Activated CD4-positive, alpha-beta T cell treated with anti-CD3 and anti-CD28 coated beads, Interleukin-2, amount 50 U/mL, for 24 hours (primary cell): Measurements from ENCODE around the gene ZNF718.
"Not testable (repeated sequence)": the region's sequence is repeated elsewhere in the genome, so short reads cannot be mapped to it uniquely, and the experiment has no call there.

ENCODE experiments used
- DNase-seq, 2 donors: peaks; one replicate each; pipeline ENCODE4 v3.0.0-alpha.2; 2020; ENCODE audit warnings: low read depth in 1 of 2, low spot score in 1 of 2

The ZNF718 gene

GRCh38 chr4:147233-147632, 22.9 kb downstream of the ZNF718 start:
- DNase-seq: no peak

DNA sequence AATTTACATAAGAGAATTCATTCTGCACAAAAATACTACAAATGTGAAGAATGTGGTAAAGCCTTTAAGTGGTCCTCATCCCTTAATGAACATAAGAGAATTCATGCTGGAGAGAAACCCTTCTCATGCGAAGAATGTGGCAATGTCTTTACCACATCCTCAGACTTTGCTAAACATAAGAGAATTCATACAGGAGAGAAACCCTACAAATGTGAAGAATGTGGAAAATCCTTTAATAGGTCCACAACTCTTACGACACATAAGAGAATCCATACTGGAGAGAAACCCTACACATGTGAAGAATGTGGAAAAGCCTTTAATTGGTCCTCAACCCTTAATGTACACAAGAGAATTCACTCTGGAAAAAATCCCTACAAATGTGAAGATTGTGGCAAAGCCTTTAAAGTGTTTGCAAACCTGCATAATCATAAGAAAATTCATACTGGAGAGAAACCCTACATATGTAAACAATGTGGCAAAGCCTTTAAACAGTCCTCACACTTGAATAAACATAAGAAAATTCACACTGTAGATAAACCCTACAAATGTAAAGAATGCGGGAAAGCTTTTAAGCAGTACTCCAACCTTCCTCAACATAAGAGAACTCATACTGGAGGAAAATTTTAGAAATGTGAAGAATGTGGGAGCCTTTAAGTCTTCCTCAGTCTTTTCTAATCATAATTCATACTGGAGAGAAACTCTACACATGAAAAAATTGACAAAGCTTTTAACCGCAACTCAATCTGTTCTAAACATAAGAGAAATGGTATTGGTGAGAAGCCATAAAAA, 37.4 kb downstream of the ZNF718 start:
- no peak for DNase-seq

GRCh38 chr4:169640-170039, 45.3 kb downstream of the ZNF718 start:
- not testable (repeated sequence) for DNase-seq

- not testable (repeated sequence) for DNase-seq
Measured at GRCh38 chr4:171318-171717, 47.0 kb downstream of the ZNF718 start.

DNA sequence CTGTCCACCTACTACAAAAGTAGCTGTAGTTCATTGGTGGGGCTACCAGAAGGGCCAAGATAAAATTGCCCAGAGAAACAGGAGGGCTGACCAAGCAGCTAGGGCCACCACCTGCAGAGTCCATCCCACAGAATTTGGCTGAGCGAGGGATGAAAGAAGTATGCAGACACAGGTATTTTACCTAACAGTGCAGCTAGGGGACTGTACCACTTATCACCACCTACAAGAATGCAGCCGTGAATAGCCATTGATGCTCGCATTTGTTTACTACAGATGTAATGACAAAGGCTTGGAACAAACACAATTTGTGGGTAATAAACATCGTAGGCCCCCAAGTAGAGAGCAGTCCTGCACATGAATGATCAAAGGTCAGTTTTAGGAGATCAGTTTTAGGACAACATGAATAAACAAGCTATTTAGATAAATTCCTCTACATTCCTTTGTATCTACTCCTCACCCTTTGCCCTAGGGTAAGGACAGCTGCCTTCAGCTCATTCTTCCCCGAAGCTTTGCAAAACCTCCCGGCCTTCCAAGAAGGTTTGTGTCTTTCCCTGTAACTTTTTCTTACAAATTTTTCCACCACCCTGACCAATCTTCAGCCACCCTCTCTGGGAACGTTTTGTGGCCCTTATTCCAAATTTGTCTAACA, 49.5 kb downstream of the ZNF718 start:
- no peak for DNase-seq

- no peak for DNase-seq
Measured at GRCh38 chr4:175986-176385, 51.7 kb downstream of the ZNF718 start.

GRCh38 chr4:176995-177394, 52.7 kb downstream of the ZNF718 start:
- DNase-seq: no peak

DNA sequence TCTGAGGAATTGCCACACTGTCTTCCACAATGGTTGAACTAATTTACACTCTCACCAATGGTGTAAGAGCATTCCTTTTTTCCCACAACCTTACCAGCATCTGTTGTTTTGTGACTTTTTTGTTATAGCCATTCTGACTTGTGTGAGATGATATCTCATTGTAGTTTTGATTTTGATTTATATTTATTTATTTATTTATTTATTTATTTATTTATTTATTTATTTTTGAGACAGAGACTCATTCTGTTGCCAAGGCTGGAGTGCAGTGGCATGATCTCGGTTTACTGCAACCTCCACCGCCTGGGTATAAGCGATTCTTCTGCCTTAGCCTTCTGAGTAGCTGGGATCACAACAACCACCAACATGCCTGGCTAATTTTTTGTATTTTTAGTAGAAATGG, 57.9 kb downstream of the ZNF718 start:
- not testable (repeated sequence) for DNase-seq

DNA sequence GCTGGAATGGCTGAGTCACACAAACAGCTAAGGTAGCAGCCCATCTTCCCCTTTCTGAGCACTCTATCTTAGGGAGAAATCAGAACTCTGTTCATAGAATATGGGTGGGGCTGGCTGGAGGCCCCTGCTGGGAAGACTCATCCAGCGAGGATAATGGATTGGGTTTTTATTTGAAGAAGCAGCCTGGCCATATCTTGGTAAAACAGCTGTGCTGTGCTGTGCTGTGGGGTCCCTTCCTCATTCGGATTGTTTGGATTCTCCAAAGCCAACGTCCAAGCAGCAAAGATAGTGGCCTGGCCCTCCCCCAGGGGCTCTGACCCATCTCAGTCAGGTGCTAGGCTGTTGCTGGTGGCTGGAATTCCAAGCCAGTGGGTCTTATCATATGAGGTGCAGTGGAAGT, 63.8 kb downstream of the ZNF718 start:
- no peak for DNase-seq

DNA sequence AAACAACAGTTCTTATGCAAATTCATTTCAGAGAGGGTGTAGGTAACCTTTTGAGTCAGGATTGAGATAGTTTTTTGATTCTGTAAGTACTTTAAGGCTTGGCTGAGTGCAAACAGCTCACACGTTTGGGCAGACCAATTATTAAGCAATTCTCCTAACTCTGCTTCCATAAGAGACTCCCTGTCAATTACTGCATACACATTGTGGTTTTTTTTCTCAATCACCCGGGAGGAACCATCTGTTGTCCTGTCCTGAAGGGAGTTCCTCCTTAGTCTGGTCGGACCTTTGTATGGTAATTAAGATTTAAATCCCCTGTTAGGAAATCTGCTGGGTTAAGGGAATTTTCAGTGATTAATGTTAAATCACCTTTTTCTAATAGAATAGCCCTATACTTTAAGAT, 70.9 kb downstream of the ZNF718 start:
- not testable (repeated sequence) for DNase-seq

GRCh38 chr4:200936-201335, 76.6 kb downstream of the ZNF718 start:
- DNase-seq: no peak

DNA sequence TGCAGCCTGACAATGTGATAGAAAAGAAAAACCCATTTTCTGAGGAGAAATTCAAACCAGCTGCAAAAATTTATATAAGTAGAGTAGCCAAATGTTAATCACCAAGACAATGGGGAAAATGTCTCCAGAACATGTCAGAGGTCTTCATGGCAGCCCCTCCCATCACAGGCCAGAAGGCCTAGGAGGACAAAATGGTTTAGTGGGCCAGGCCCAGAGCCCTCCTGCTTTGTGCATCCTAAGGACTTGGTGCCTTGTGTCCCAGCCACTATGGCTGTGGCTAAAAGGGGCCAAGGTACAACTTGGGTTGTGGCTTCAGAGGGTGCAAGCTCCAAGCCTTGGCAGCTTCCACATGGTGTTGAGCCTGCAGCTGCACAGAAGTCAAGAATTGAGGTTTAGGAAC, 78.5 kb downstream of the ZNF718 start:
- not testable (repeated sequence) for DNase-seq

DNA sequence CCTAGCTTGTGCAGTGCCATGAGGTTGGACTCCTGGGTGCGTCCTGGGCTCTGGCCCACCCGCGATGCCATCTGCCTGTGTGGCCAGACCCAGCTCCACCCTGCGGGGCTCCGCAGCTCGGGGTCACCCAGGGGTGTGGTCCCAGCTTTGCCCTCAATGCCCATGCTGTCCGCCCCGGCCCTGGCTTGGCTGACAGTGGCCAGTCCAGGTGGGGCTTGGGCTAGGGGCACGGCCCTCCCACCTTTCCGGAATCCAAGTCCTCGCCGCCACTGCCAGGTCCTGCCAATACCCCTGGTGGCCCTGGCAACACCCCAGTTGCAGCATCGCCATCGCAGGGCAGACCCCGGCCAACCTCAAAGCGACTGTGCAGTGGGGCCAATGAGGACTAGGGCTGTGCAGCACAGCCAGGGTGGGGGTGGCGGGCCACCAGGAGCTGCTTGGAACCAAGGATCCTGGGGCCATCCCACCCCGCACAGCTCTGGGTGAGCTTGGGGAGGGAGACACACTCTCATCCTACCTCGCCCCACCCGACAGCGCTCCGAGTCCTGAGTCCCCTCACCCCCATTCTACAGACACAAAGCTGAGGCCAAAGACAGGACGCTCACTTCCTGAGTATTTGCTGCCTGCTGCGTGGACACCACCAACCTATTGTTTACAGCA, 80.9 kb downstream of the ZNF718 start:
- DNase-seq: no peak

DNA sequence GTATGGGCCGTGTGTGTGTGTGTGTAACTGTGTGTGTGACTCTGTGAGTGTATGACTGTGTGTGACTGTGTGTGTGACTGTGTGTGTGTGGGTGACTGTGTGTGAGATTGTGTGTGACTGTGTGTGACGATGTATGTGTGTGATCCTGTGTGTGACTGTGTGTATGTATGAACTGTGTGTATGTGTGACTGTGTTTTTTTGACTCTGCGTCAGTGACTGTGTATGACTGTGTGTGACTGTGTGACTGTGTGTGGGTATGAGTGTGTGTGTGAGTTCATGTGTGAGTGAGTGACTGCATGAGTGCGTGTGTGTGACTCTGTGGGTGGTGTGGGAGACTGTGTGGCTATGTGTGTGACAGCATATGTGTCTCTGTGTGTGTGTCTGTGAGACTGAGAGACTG, 81.8 kb downstream of the ZNF718 start:
- DNase-seq: no peak

- DNase-seq: not testable (repeated sequence)
Measured at GRCh38 chr4:208416-209096, 84.3 kb downstream of the ZNF718 start.

- no peak for DNase-seq
Measured at GRCh38 chr4:211033-211511, 86.8 kb downstream of the ZNF718 start.

DNA sequence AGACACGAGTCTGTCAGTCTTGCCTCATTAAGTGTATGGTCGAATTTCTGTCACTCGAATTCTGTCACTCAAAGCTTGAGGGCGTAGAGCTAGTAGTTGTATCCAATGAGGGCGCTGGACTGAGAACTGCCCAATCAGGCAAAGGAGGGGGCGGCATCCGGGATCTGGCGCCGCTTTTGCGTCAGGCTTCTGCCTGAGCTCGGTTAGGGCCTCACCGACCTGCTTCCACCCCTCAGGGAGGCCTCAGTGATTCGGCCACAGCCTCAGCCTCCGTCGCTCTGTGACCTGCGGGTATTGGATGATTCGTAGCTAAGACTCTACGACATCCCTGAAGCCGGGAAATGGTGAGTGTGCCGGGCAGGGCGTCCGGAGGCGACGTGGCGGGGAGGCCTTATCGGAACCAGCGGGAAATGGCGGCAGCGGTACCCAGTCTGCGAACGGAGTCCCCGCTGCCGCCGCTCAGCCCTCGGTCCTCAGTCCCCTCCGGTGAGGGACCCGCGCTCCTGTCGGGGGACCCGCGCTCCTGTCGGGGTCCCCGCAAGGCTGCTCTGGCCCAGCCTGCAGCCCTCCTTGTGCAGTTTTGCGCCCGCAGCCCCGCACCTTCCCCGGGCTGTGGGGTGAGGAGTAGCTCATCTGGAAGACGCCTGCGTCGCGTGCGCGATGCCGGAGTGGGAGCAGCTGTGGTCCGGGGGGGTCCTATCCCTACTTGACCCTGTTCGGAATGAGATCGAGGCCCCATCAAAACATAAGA, 88.3 kb downstream of the ZNF718 start:
- no peak for DNase-seq

DNA sequence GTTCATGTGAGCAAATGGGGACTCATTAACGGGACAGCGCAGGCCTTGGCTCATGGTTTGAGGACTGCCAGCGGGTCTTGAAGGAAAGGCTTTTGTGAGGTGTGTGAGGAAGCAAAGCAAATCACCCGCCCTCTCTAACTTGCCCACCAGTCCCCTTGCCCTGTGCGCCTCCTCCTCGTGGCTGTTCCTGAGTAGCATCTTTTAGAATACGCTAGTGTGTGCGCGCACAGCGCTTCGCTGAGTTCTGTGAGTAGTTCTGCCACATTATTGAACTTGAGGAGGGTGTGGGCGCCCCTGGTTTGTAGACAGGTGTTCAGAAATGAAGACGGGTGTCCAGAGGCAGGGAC, 88.9 kb downstream of the ZNF718 start:
- not testable (repeated sequence) for DNase-seq
